Stimulated activated CD8-positive, alpha-beta memory T cell treated with anti-CD3 and anti-CD28 coated beads, Interleukin-15, amount 100 ng/mL, for 1 hour (primary cell): ENCODE data around the gene OR4F6.

Experiments used
- DNase-seq: peaks from one replicate; pipeline ENCODE4 v3.0.0-alpha.2; 2020; ENCODE audit warnings: low read depth

Gene OR4F6

GRCh38 chr15:101804941-101805340 lies 1.6 kb downstream of the OR4F6 start:
- DNase-seq: no peak

- DNase-seq: no peak
Measured at GRCh38 chr15:101805605-101806345, 2.5 kb downstream of the OR4F6 start.

GRCh38 chr15:101807345-101807945 lies 4.1 kb downstream of the OR4F6 start:
- DNase-seq: no peak

GRCh38 chr15:101808201-101808600 lies 4.9 kb downstream of the OR4F6 start:
- no peak for DNase-seq

- DNase-seq: no peak
Measured at GRCh38 chr15:101810456-101810855, 7.1 kb downstream of the OR4F6 start.

- no peak for DNase-seq
Measured at GRCh38 chr15:101810876-101811275, 7.6 kb downstream of the OR4F6 start.

GRCh38 chr15:101811902-101812301 lies 8.6 kb downstream of the OR4F6 start, which contains the start of gene OR4F15:
Gene OR4F15 (plus strand): TSS chr15:101812202. CDS start chr15:101818187, 5,985 bp downstream.
- no peak for DNase-seq

- no peak for DNase-seq
Measured at GRCh38 chr15:101813803-101814534, 10.7 kb downstream of the OR4F6 start.

GRCh38 chr15:101820781-101821180 lies 17.5 kb downstream of the OR4F6 start:
- DNase-seq: no peak

GRCh38 chr15:101827257-101827656 lies 23.9 kb downstream of the OR4F6 start:
- no peak for DNase-seq

GRCh38 chr15:101828774-101829173 lies 25.5 kb downstream of the OR4F6 start:
- no peak for DNase-seq

- no peak for DNase-seq
Measured at GRCh38 chr15:101841656-101842055, 38.3 kb downstream of the OR4F6 start.

GRCh38 chr15:101844916-101845315 lies 41.6 kb downstream of the OR4F6 start:
- DNase-seq: no peak

- DNase-seq: no peak
Measured at GRCh38 chr15:101852356-101852755, 49.0 kb downstream of the OR4F6 start.
